Thyroid gland (tissue), 4 donors: Measurements from ENCODE around the gene ASAP2. TPM values are rescaled to one million over a fixed set of nuclear protein-coding genes. Genes with fewer than 3 reads are reported as not detected.

Experiments
- DNase-seq, 2 donors: peaks; one replicate each; pipeline ENCODE4 v3.0.0-alpha.2; 2019
- H3K27ac ChIP-seq, 3 donors: fragments of 200-600 bp; sonication (generic); 1 replicate in 2 of 3; 2 replicates in 1 of 3; pipeline ENCODE4 v1.5.1; 2016 to 2019; ENCODE audit warnings: mild to moderate bottlenecking in 1 of 3, moderate library complexity in 1 of 3
- H3K27me3 ChIP-seq: fragments of 200-600 bp; sonication (generic); one replicate; pipeline ENCODE4 v1.5.1; 2019
- H3K36me3 ChIP-seq, 2 donors: fragments of 200-600 bp; sonication (generic); one replicate each; pipeline ENCODE4 v1.5.1; 2016 to 2019
- H3K4me1 ChIP-seq, 2 donors: fragments of 200-600 bp; sonication (generic); one replicate each; pipeline ENCODE4 v1.5.1; 2017 to 2019
- H3K4me3 ChIP-seq, 3 donors: fragments of 200-600 bp; sonication (generic); replicated peaks in 1 of 3; 1 replicate in 2 of 3; 2 replicates in 1 of 3; pipeline ENCODE4 v1.5.1; 2016; ENCODE audit warnings: mild to moderate bottlenecking in 1 of 3
- H3K9me3 ChIP-seq: fragments of 200-600 bp; sonication (generic); one replicate; pipeline ENCODE4 v1.5.1; 2017
- CTCF ChIP-seq, 6 experiments: fragments of 200-600 bp in 3 of 6; fragments of 450-650 bp in 3 of 6; sonication (generic) in 3 of 6; IDR thresholded peaks; one replicate each; pipeline ENCODE4 v1.5.1; 2016 to 2019; ENCODE audit warnings: antibody characterized with exemption in 6 of 6, mild to moderate bottlenecking in 2 of 6, inconsistent platforms in 1 of 6, moderate library complexity in 1 of 6
- POLR2A ChIP-seq, 2 donors: fragments of 450-650 bp; IDR thresholded peaks; one replicate each; pipeline ENCODE4 v1.6.1; 2017; ENCODE audit warnings: antibody characterized with exemption in 2 of 2, mild to moderate bottlenecking in 2 of 2, moderate library complexity in 1 of 2
- WGBS, 2 donors: methylation state at CpG; one replicate each; pipeline ENCODE4 v1.1.5; 2017; 5-methylcytosine and 5-hydroxymethylcytosine counted together
- intact Hi-C: fragments of 100-400 bp; cut with DNase I; formaldehyde crosslinking; loops from one replicate; pipeline ENCODE4 v1.15.1; 2023
- total RNA-seq, 4 donors: library from RNA; depleted of rRNA; stranded (reverse); fragments of >200 nt; gene quantifications; one replicate each; pipeline ENCODE4 v1.2.3, GENCODE V29; 2016

Gene ASAP2
- total RNA-seq, 4 donors from 2014 or later = 40.3 to 55.3 (median 47.3) TPM

GRCh38 chr2:9217838-9218770 is 11.5 kb downstream of the ASAP2 start:
- peak overlapping the region in 1 of 3 donors; percentile 7 for H3K27ac ChIP-seq
- no peaks in the 10 kb centered on the region for H3K9me3 ChIP-seq
- H3K4me1 ChIP-seq = peaks cover 33 to 49% of the 10 kb centered on the region in 2 donors
- no peak overlapping the region for H3K4me3 ChIP-seq
- 95 to 98% methylated on average over 7 of the region's 7 CpGs for WGBS, 2 donors
- TF ChIP-seq POLR2A (IDR thresholded peaks at IDR 0.05) (no peak), CTCF (IDR thresholded peaks at IDR 0.05) (no peak)
- intact Hi-C loops = no loop called here
- no peak for DNase-seq
- no peaks in the 10 kb centered on the region for H3K36me3 ChIP-seq
- no peaks in the 10 kb centered on the region for H3K27me3 ChIP-seq

DNA sequence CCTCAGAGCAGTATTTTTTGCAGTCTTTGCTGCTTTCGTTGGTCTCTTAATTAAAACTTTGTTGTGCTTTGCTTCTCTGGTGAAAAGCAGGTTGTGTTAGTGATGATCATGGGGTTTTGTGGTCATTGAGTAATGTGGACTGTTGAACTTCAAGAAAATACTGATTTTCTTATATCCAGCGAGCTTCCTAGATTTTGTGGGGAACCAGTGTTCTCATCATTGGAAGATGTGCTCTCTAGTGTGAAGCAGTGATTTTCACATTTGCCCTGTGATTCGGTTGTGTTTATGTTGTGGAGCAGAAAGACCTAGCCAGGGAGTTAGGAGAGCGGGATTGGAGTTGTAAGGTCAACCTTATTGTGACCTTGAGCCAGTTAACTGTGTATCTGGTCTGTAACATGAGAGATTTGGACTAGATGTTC is 12.4 kb downstream of the ASAP2 start:
- Histone ChIP-seq H3K4me1 (peaks cover 32 to 47% of the 10 kb centered on the region in 2 donors), H3K27ac (peak overlapping the region in 2 of 3 donors; percentile 1 to 7), H3K36me3 (no peaks in the 10 kb centered on the region), H3K27me3 (no peaks in the 10 kb centered on the region), H3K4me3 (no peak overlapping the region), H3K9me3 (no peaks in the 10 kb centered on the region)
- 49 to 70% methylated on average over 4 of the region's 4 CpGs for WGBS, 2 donors
- intact Hi-C loops = no loop called here
- TF ChIP-seq POLR2A (IDR thresholded peaks at IDR 0.05) (no peak), CTCF (IDR thresholded peaks at IDR 0.05) (no peak)
- DNase-seq = no peak

DNA sequence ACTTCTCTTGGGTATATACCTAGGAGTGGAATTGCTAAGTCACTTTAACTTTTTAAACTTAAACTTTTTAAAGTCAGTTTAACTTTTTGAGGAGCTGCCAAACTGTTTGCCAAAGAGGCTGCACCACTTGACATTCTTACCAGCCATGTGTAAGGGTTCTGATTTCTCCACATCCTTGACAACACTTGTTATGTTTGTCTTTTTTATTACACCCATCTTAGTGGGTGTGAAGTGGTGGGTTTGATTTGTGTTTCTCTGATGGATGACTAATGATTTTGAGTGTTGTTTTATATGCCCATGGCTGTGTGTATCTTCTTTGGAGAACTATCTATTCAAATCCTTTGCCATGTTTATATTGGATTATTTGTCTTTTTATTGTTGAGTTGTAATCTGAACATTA is 13.6 kb downstream of the ASAP2 start:
- intact Hi-C loops = no loop called here
- TF ChIP-seq POLR2A (IDR thresholded peaks at IDR 0.05) (no peak), CTCF (IDR thresholded peaks at IDR 0.05) (no peak)
- Histone ChIP-seq H3K27ac (no peak overlapping the region), H3K27me3 (no peaks in the 10 kb centered on the region), H3K4me1 (peaks cover 32 to 45% of the 10 kb centered on the region in 2 donors), H3K36me3 (no peaks in the 10 kb centered on the region), H3K9me3 (no peaks in the 10 kb centered on the region), H3K4me3 (no peak overlapping the region)
- DNase-seq = peak in 1 of 2 donors; percentile 38

GRCh38 chr2:9221223-9221622 is 14.6 kb downstream of the ASAP2 start:
- TF ChIP-seq POLR2A (IDR thresholded peaks at IDR 0.05) (no peak), CTCF (IDR thresholded peaks at IDR 0.05) (no peak)
- H3K4me3 ChIP-seq = no peak overlapping the region
- DNase-seq = peak; percentile 45 to 59
- intact Hi-C loops = no loop called here
- peak overlapping the region in 1 of 3 donors; percentile 1 for H3K27ac ChIP-seq
- no peaks in the 10 kb centered on the region for H3K27me3 ChIP-seq
- 31 to 48% methylated on average over 1 of the region's 1 CpG for WGBS, 2 donors
- no peaks in the 10 kb centered on the region for H3K9me3 ChIP-seq
- H3K4me1 ChIP-seq = peaks cover 37 to 55% of the 10 kb centered on the region in 2 donors
- no peaks in the 10 kb centered on the region for H3K36me3 ChIP-seq

DNA sequence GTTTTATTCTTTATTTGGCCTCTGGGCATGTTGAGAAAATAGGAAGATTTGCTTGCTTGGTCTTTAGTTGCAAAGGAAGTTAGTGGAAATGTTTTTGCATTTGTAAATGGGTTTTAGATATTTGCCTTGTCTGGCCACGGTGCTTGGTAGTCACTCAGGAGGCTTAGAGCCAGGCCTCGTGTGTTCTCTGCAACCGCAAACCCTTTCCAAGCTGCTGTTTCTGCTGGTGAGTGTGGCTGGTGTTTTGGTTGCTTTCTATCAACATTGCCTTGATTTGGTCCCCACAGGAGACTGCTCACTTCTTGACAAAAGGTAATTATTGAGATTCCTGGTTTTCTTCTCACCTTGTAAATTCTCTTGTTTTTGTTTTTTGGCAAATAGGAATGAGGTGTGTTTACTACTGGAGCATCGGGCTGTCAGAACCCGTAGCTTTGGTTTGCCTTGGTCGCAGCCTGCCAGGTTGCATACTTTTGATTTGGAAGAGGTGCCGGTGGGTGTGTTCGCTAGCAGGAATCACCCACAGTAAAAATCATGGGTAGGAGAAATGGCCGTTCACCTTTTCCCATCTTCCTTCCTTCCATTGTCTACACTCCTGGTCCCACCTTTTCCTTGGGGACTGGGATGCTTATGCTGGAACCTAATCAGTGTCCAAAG is 15.8 kb downstream of the ASAP2 start:
- peak; percentile 38 to 59 for DNase-seq
- intact Hi-C loops = no loop called here
- 20 to 48% methylated on average over 8 to 9 of the region's 9 CpGs for WGBS, 2 donors
- no peak overlapping the region for H3K4me3 ChIP-seq
- H3K27ac ChIP-seq = peak overlapping the region in 2 of 3 donors; percentile 1 to 44
- H3K4me1 ChIP-seq = peaks cover 41 to 56% of the 10 kb centered on the region in 2 donors
- no peaks in the 10 kb centered on the region for H3K27me3 ChIP-seq
- TF ChIP-seq CTCF (IDR thresholded peaks at IDR 0.05) (no peak), POLR2A (IDR thresholded peaks at IDR 0.05) (no peak)
- H3K9me3 ChIP-seq = no peaks in the 10 kb centered on the region
- no peaks in the 10 kb centered on the region for H3K36me3 ChIP-seq
